A549 treated with CORT108297 at 1 μM for 4 hours (cell line): ENCODE results near the gene AK1. TPM values are rescaled to one million over a fixed set of nuclear protein-coding genes. Genes with fewer than 3 reads are reported as not detected.

ENCODE experiments used
- total RNA-seq: library from RNA; stranded (reverse); fragments of 200-300 nt; extraction: Qiagen RNA extraction; gene quantifications from 5 replicates; pipeline ENCODE4 v1.2.3, GENCODE V29; 2022

Gene AK1, protein sequence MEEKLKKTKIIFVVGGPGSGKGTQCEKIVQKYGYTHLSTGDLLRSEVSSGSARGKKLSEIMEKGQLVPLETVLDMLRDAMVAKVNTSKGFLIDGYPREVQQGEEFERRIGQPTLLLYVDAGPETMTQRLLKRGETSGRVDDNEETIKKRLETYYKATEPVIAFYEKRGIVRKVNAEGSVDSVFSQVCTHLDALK
- total RNA-seq: 40.1 to 83.3 TPM (median 73.5 TPM) in 5 replicates

GRCh38 chr9:127877566-127877998, at the start of gene AK1:
Gene AK1, minus strand, starts transcription at chr9:127877675. Its CDS starts 3,058 bp downstream, at chr9:127874617.

GRCh38 chr9:127916720-127917581, 39.5 kb upstream of the AK1 start, which contains the start of gene ST6GALNAC4:
Gene ST6GALNAC4, minus strand, starts transcription at chr9:127917041. Its CDS starts 622 bp downstream, at chr9:127916419.

GRCh38 chr9:127899128-127899943, 21.9 kb upstream of the AK1 start, which contains the start of gene ST6GALNAC6:
Gene ST6GALNAC6, minus strand, starts transcription at chr9:127899603. Its CDS starts 1,622 bp downstream, at chr9:127897981.

GRCh38 chr9:127854184-127854806, 23.2 kb downstream of the AK1 start, which contains the start of gene ENG:
Gene ENG, minus strand, starts transcription at chr9:127854658. Its CDS starts 303 bp downstream, at chr9:127854355.

Other genes with a start within 250 kb of the AK1 start
- gene CFAP157, start 170.7 kb downstream of the AK1 start, total RNA-seq: 0.04 to 0.07 TPM (median 0.06 TPM) in 3 of 5 replicates, not detected in the others
- 10.3 to 20.0 TPM (median 18.9 TPM) in 5 replicates for gene PTRH1, start 162.0 kb downstream of the AK1 start, total RNA-seq
- 0.02 to 0.05 TPM in 2 of 5 replicates, not detected in the others for gene TTC16, start 161.6 kb downstream of the AK1 start, total RNA-seq
- 10.5 to 15.4 TPM (median 15.1 TPM) in 5 replicates for gene TOR2A, start 142.4 kb downstream of the AK1 start, total RNA-seq
- gene SH2D3C, start 99.0 kb downstream of the AK1 start, total RNA-seq: 0.06 to 0.36 TPM (median 0.06 TPM) in 5 replicates
- 40.9 to 50.5 TPM (median 49.4 TPM) in 5 replicates for gene CDK9, start 91.6 kb downstream of the AK1 start, total RNA-seq
- gene FPGS, start 74.8 kb downstream of the AK1 start, total RNA-seq: 44.8 to 56.7 TPM (median 49.2 TPM) in 5 replicates
- gene ENG, start 23.0 kb downstream of the AK1 start, total RNA-seq: 0.15 to 0.17 TPM (median 0.17 TPM) in 5 replicates
- gene ST6GALNAC6, start 21.9 kb upstream of the AK1 start, total RNA-seq: 22.2 to 26.8 TPM (median 23.4 TPM) in 5 replicates
- 14.0 to 24.2 TPM (median 22.2 TPM) in 5 replicates for gene ST6GALNAC4, start 39.4 kb upstream of the AK1 start, total RNA-seq
- gene PIP5KL1, start 53.1 kb upstream of the AK1 start, total RNA-seq: 1.4 to 2.4 TPM (median 2.3 TPM) in 5 replicates
- gene DPM2, start 60.2 kb upstream of the AK1 start, total RNA-seq: 39.5 to 48.4 TPM (median 45.7 TPM) in 5 replicates
- 50.6 to 81.0 TPM (median 63.1 TPM) in 5 replicates for gene EEIG1, start 103.3 kb upstream of the AK1 start, total RNA-seq
- gene NAIF1, start 189.6 kb upstream of the AK1 start, total RNA-seq: 5.1 to 7.5 TPM (median 7.2 TPM) in 5 replicates
- gene SLC25A25, start 190.6 kb upstream of the AK1 start, total RNA-seq: 7.0 to 9.2 TPM (median 7.7 TPM) in 5 replicates